RWPE2 (cell line): ENCODE data around the gene SPATS2.
A peak's percentile ranks its signal among the peaks of the same experiment; 100 is the strongest.

Source experiments
- ATAC-seq: fragments of 200-7000 bp; cut with Tn5 transposase; 3 replicates; pipeline ENCODE4 v1.9.1; 2021; ENCODE audit warnings: low read depth
- DNase-seq: peaks from one replicate; pipeline ENCODE4 v3.0.0-alpha.2; 2020; ENCODE audit warnings: low spot score
- H3K27ac ChIP-seq: fragments of 450-650 bp; 2 replicates; pipeline ENCODE4 v1.5.1; 2017; ENCODE audit warnings: mild to moderate bottlenecking; ENCODE audit not compliant: poor library complexity, severe bottlenecking
- H3K27me3 ChIP-seq: fragments of 250-450 bp; sonication (Bioruptor Pico); 2 replicates; pipeline ENCODE4 v1.5.1; 2021; ENCODE audit warnings: mild to moderate bottlenecking, moderate library complexity; ENCODE audit not compliant: insufficient read depth, poor library complexity, severe bottlenecking
- H3K36me3 ChIP-seq: fragments of 250-450 bp; sonication (Bioruptor Pico); 2 replicates; pipeline ENCODE4 v1.5.1; 2020; ENCODE audit warnings: low read depth, mild to moderate bottlenecking, moderate library complexity
- H3K4me1 ChIP-seq: fragments of 250-450 bp; sonication (Bioruptor Pico); 2 replicates; pipeline ENCODE4 v1.5.1; 2021; ENCODE audit warnings: mild to moderate bottlenecking, moderate library complexity; ENCODE audit not compliant: insufficient read depth, poor library complexity, severe bottlenecking
- H3K4me3 ChIP-seq: fragments of 250-450 bp; sonication (Bioruptor Pico); 2 replicates; pipeline ENCODE4 v1.5.1; 2021; ENCODE audit warnings: mild to moderate bottlenecking, moderate library complexity; ENCODE audit not compliant: severe bottlenecking
- H3K9me3 ChIP-seq: fragments of 250-450 bp; sonication (Bioruptor Pico); 2 replicates; pipeline ENCODE4 v1.5.1; 2021; ENCODE audit warnings: mild to moderate bottlenecking, moderate library complexity; ENCODE audit not compliant: severe bottlenecking
- CTCF ChIP-seq: fragments of 450-650 bp; IDR thresholded peaks from one replicate; pipeline ENCODE4 v1.5.1; 2017; ENCODE audit warnings: mild to moderate bottlenecking, moderate library complexity; ENCODE audit not compliant: poor library complexity, severe bottlenecking

Gene SPATS2

GRCh38 chr12:49340095-49340870, 27.0 kb upstream of the SPATS2 start:
- Histone ChIP-seq H3K9me3 (no peaks in the 10 kb centered on the region), H3K4me3 (no peak overlapping the region), H3K27ac (no peak overlapping the region), H3K27me3 (peaks cover 39% of the 10 kb centered on the region), H3K36me3 (no peaks in the 10 kb centered on the region), H3K4me1 (no peaks in the 10 kb centered on the region)
- DNase-seq = peak; percentile 9
- no peak for TF ChIP-seq CTCF
- no peak for ATAC-seq

GRCh38 chr12:49340971-49341776, 26.1 kb upstream of the SPATS2 start:
- Histone ChIP-seq H3K27ac (no peak overlapping the region), H3K36me3 (no peaks in the 10 kb centered on the region), H3K4me3 (no peak overlapping the region), H3K27me3 (peaks cover 47% of the 10 kb centered on the region), H3K4me1 (no peaks in the 10 kb centered on the region), H3K9me3 (no peaks in the 10 kb centered on the region)
- peak; percentile 37 for DNase-seq
- ATAC-seq = no peak
- TF ChIP-seq CTCF = no peak

DNA sequence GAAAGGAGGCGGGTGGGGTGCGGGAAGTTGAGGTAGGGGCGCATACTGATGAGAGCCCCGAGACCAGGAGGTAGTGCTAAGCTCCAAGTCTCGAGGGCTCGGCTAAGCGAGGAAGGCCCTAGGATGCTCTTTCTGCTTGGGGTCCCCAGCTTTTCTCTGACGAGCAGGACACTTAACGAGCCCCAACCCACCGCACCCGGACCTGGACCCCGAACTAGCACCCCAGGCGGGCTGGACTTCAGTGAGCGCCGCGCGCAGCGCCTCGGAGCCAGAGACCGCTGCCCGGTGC, 25.5 kb upstream of the SPATS2 start:
- Histone ChIP-seq H3K27ac (no peak overlapping the region), H3K36me3 (no peaks in the 10 kb centered on the region), H3K4me3 (no peak overlapping the region), H3K27me3 (peaks cover 48% of the 10 kb centered on the region), H3K4me1 (peaks cover 4% of the 10 kb centered on the region), H3K9me3 (no peaks in the 10 kb centered on the region)
- ATAC-seq = no peak
- DNase-seq = peak; percentile 55
- no peak for TF ChIP-seq CTCF

DNA sequence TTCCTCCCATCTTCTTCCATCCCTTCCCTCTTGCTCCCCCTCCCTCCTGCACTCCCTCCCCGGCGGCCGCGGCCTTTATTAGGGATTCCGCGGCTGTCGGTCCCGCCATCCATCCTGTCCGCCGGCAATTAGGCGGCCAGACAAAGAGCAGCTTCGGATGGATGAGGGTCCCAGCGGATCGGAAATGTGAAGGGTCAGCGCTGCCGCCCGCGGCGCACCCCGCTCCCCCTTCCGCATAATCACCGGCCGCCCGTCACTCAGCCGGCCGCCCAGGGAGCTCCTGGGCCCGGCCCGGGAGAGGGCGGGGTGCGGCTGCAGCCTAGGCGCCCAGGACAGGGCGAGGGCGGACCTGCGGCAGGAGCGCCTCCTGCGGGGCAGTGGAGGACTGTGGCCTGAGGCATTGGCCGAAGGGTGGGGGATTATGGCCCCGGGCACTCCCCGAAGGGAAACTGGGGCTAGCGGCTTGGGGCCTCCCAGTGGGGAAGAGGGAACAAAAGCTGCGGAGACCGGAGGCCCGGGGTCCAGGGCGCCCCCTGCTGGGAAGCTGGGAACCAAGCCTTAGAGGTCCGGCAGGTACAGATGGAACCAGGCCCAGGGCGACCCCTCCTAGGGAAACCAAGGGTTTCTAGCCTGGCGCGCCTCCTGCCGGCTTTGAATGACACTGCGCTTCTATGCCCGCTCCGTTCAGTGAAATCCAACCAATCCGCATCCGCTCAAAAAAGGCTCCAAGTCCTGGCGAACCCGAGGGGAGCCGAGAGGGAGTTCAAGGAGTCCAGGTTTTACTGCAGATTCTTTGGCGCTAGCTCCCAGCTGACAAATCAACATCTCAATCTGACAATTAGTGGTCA, 25.0 kb upstream of the SPATS2 start:
- Histone ChIP-seq H3K9me3 (no peaks in the 10 kb centered on the region), H3K36me3 (no peaks in the 10 kb centered on the region), H3K4me3 (peak overlapping the region; percentile 9), H3K27me3 (peaks cover 51% of the 10 kb centered on the region), H3K4me1 (peaks cover 10% of the 10 kb centered on the region), H3K27ac (no peak overlapping the region)
- ATAC-seq = peak; percentile 27; the same call in 2 of the 3 replicates
- peak; percentile 85 for TF ChIP-seq CTCF
- DNase-seq = peak; percentile 66
